Measurements from ENCODE around the gene PRM2.

PRM2 gene

GRCh38 chr16:11254913-11255736 is 21.2 kb downstream of the PRM2 start:
- peak overlapping the region; percentile 64; the same call in 1 of the 2 replicates for H3K27ac ChIP-seq
- TF ChIP-seq CTCF (conservative IDR thresholded peaks at IDR 0.05) = no peak
- no peak for TF ChIP-seq ZFX (IDR thresholded peaks at IDR 0.05)

DNA sequence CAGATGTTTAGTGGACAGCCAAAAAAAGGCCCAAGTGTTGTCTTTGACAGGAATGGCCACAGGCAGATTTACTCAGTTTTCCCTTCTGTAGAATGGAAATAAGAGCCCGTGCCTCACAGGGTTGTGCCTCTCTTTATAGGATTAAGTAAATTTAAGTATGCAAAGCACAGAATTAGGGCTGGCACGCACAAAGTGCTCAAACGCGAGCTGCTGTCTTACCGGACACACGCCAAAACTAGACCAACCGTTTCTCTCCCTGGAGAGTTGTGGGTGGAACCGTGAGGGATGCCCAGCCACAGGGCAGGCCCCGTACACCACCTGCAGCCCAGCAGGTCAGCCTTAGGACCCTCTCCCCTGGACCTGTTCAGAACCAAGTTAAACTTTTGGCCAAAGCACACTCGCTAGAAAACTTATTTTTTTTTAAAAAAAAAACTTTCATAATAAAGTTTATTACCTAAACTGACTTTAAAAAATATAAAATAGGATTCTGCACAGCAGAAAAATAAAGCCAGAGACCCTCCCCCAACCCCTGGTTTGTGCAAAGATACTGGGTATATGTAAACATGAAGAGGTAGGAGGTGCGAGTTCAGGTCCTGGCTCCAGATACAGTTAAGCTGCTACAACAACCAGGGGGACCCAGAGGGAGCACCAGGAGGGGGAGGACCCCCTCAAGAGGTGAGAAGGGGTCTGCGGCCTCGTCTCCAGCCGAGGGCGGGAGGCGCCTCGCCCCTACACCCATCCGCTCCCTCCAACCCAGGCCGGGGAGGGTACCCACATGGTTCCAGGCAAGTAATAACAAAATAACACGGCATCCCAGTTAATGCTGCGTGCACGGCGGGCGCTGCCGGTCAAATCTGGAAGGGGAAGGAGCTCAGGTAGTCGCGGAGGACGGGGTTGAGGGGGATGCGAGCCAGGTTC is 22.0 kb downstream of the PRM2 start:
- TF ChIP-seq ZFX (IDR thresholded peaks at IDR 0.05) (no peak), CTCF (conservative IDR thresholded peaks at IDR 0.05) (no peak)
- no peak overlapping the region for H3K27ac ChIP-seq

- TF ChIP-seq ZFX (IDR thresholded peaks at IDR 0.05) = no peak
- no peak overlapping the region for H3K27ac ChIP-seq
These were observed 23.0 kb downstream of the PRM2 start for GRCh38 chr16:11253009-11253994.

GRCh38 chr16:11252482-11252931 is 23.8 kb downstream of the PRM2 start:
- no peak overlapping the region for H3K27ac ChIP-seq

GRCh38 chr16:11251525-11252481 is 24.5 kb downstream of the PRM2 start:
- TF ChIP-seq CTCF (conservative IDR thresholded peaks at IDR 0.05) (no peak), ZFX (IDR thresholded peaks at IDR 0.05) (no peak)
- H3K27ac ChIP-seq = no peak overlapping the region

More at GRCh38 chr16:11252482-11252931, 23.8 kb downstream of the PRM2 start:
- TF ChIP-seq ZFX (IDR thresholded peaks at IDR 0.05) (no peak), CTCF (conservative IDR thresholded peaks at IDR 0.05) (no peak)

GRCh38 chr16:11250786-11251524 is 25.3 kb downstream of the PRM2 start:
- no peak overlapping the region for H3K27ac ChIP-seq

More at GRCh38 chr16:11250786-11251524, 25.3 kb downstream of the PRM2 start:
- no peak for TF ChIP-seq CTCF (conservative IDR thresholded peaks at IDR 0.05)
- no peak for TF ChIP-seq ZFX (IDR thresholded peaks at IDR 0.05)
